IMR-90 (cell line): Measurements from ENCODE around the gene MPZ. TPM values are rescaled to one million over a fixed set of nuclear protein-coding genes. Genes with fewer than 3 reads are reported as not detected.

Experiments
- ATAC-seq: fragments of 200-7000 bp; cut with Tn5 transposase; 2 replicates; pipeline ENCODE4 v1.9.1; 2020; ENCODE audit warnings: low read depth, mild to moderate bottlenecking, moderate library complexity
- BruUV-seq: library from RNA; stranded (reverse); fragments of 400-500 nt; replicated peaks from 2 replicates; lab custom pipeline; 2021; lab: Mats Ljungman, UMichigan
- CTCF ChIA-PET: fragments of 300-600 bp; formaldehyde crosslinking; extraction: SDS; loops from one replicate; lab custom pipeline; 2021; ENCODE audit warnings: antibody characterized with exemption; lab: Yijun Ruan, JAX
- POLR2A ChIA-PET: fragments of 300-600 bp; sonication (Branson Sonifier 250); formaldehyde crosslinking; loops from one replicate; lab custom pipeline; 2022; ENCODE audit warnings: antibody characterized with exemption; ENCODE audit not compliant: unreplicated experiment; lab: Charles Lee
- DNase-seq: peaks from one replicate; pipeline ENCODE4 v3.0.0; 2013
- H2AFZ ChIP-seq: replicated peaks from 2 replicates; pipeline ENCODE3; 2013; ENCODE audit warnings: low read length, mild to moderate bottlenecking; ENCODE audit not compliant: poor library complexity
- H2AK5ac ChIP-seq: 2 replicates; pipeline ENCODE4 v1.6.1; 2013; ENCODE audit warnings: low read depth, low read length, inconsistent platforms
- H2AK9ac ChIP-seq: replicated peaks from 2 replicates; pipeline ENCODE3; 2013; ENCODE audit warnings: mild to moderate bottlenecking, low read depth, low read length, moderate library complexity; ENCODE audit not compliant: poor library complexity
- H2BK120ac ChIP-seq: 2 replicates; pipeline ENCODE4 v1.6.1; 2013; ENCODE audit warnings: low read depth, low read length, inconsistent platforms
- H2BK15ac ChIP-seq: 3 replicates; pipeline ENCODE4 v1.6.1; 2013; ENCODE audit warnings: low read depth, low read length, inconsistent platforms
- H2BK20ac ChIP-seq: 2 replicates; pipeline ENCODE4 v1.6.1; 2013; ENCODE audit warnings: low read depth, mild to moderate bottlenecking, inconsistent platforms, low read length, moderate library complexity
- H2BK5ac ChIP-seq: 2 replicates; pipeline ENCODE4 v1.6.1; 2013; ENCODE audit warnings: mild to moderate bottlenecking, low read depth, low read length, inconsistent platforms; ENCODE audit not compliant: poor library complexity, severe bottlenecking
- H3K14ac ChIP-seq: replicated peaks from 2 replicates; pipeline ENCODE4 v1.6.1; 2013; ENCODE audit warnings: low read depth, low read length, inconsistent platforms
- H3K18ac ChIP-seq: 2 replicates; pipeline ENCODE4 v1.6.1; 2013; ENCODE audit warnings: low read depth, low read length, control low read depth
- H3K23ac ChIP-seq: 2 replicates; pipeline ENCODE4 v1.6.1; 2013; ENCODE audit warnings: low read depth, low read length, inconsistent platforms
- H3K27ac ChIP-seq: 2 replicates; pipeline ENCODE4 v1.5.1; 2013; ENCODE audit warnings: mild to moderate bottlenecking, control low read depth, low read length; ENCODE audit not compliant: insufficient read depth
- H3K27me3 ChIP-seq: 2 replicates; pipeline ENCODE4 v1.6.1; 2013; ENCODE audit warnings: low read length; ENCODE audit not compliant: control insufficient read depth, insufficient read depth
- H3K36me3 ChIP-seq: 2 replicates; pipeline ENCODE4 v1.6.1; 2013; ENCODE audit warnings: low read length, mixed read lengths; ENCODE audit not compliant: control insufficient read depth, insufficient read depth
- H3K4ac ChIP-seq: 2 replicates; pipeline ENCODE4 v1.6.1; 2013; ENCODE audit warnings: low read depth, low read length, inconsistent platforms
- H3K4me1 ChIP-seq: 2 replicates; pipeline ENCODE4 v1.6.1; 2013; ENCODE audit warnings: low read length, mixed read lengths; ENCODE audit not compliant: control insufficient read depth, insufficient read depth
- H3K4me2 ChIP-seq: 2 replicates; pipeline ENCODE4 v1.6.1; 2013; ENCODE audit warnings: low read depth, mild to moderate bottlenecking, control low read depth, low read length, moderate library complexity
- H3K4me3 ChIP-seq: 2 replicates; pipeline ENCODE4 v1.5.1; 2013; ENCODE audit warnings: low read depth, mild to moderate bottlenecking, control low read depth, low read length, moderate library complexity; ENCODE audit not compliant: insufficient read depth
- H3K56ac ChIP-seq: 2 replicates; pipeline ENCODE4 v1.6.1; 2013; ENCODE audit warnings: low read length, inconsistent platforms; ENCODE audit not compliant: insufficient read depth; ENCODE audit errors: extremely low read depth
- H3K79me1 ChIP-seq, 2 experiments: 2 replicates each; pipeline ENCODE4 v1.6.1; 2013; ENCODE audit warnings: low read length in 2 of 2, inconsistent platforms in 1 of 2, low read depth in 1 of 2
- H3K9ac ChIP-seq: 2 replicates; pipeline ENCODE4 v1.6.1; 2013; ENCODE audit warnings: low read depth, low read length, control low read depth
- H3K9me1 ChIP-seq: 2 replicates; pipeline ENCODE4 v1.6.1; 2013; ENCODE audit warnings: low read length, inconsistent platforms; ENCODE audit not compliant: insufficient read depth
- H3K9me3 ChIP-seq: 2 replicates; pipeline ENCODE4 v1.6.1; 2013; ENCODE audit warnings: low read length; ENCODE audit not compliant: control insufficient read depth, insufficient read depth
- H4K20me1 ChIP-seq: 2 replicates; pipeline ENCODE4 v1.6.1; 2013; ENCODE audit warnings: low read length, inconsistent platforms; ENCODE audit not compliant: insufficient read depth
- H4K5ac ChIP-seq: 2 replicates; pipeline ENCODE4 v1.6.1; 2013; ENCODE audit warnings: mild to moderate bottlenecking, low read depth, low read length, control low read depth
- H4K8ac ChIP-seq, 2 experiments: 2 replicates each; pipeline ENCODE4 v1.6.1; 2013; ENCODE audit warnings: low read depth in 2 of 2, low read length in 2 of 2, control low read depth in 1 of 2, inconsistent platforms in 1 of 2
- H4K91ac ChIP-seq: 2 replicates; pipeline ENCODE4 v1.6.1; 2013; ENCODE audit warnings: low read depth, low read length, inconsistent platforms; ENCODE audit not compliant: insufficient read depth
- CEBPB ChIP-seq: IDR thresholded peaks from 2 replicates; pipeline ENCODE4 v1.6.1; 2012; ENCODE audit warnings: low read depth, low read length, improper control_type of control experiment
- RFX5 ChIP-seq: IDR thresholded peaks from 2 replicates; pipeline ENCODE4 v1.8.0; 2012; ENCODE audit warnings: low read depth, mild to moderate bottlenecking, low read length, moderate library complexity
- WGBS, 2 experiments: methylation state at CpG; one replicate each; pipeline versions ENCODE4 v1.1.5 to v1.1.7; 2013; ENCODE audit warnings: missing lambda C conversion rate in 2 of 2; ENCODE audit not compliant: insufficient read length in 1 of 2; ENCODE audit errors: extremely low coverage in 2 of 2; 5-methylcytosine and 5-hydroxymethylcytosine counted together
- dilution Hi-C: fragments of 300-500 bp; cut with HindIII; formaldehyde crosslinking; loops from one replicate; pipeline ENCODE4 v1.14.3; 2018; ENCODE audit warnings: low sequenced_read_pairs; ENCODE audit not compliant: unreplicated experiment
- in situ Hi-C: fragments of 300-500 bp; cut with MboI; formaldehyde crosslinking; loops from 3 replicates; pipeline ENCODE4 v1.14.3; 2019; ENCODE audit warnings: low sequenced_read_pairs, inconsistent platforms, mixed read lengths
- intact Hi-C: fragments of 100-400 bp; cut with micrococcal nuclease; formaldehyde crosslinking; loops from 2 replicates; pipeline ENCODE4 v1.10.0; 2022
- polyA plus RNA-seq, 3 experiments: library from polyadenylated mRNA; depleted of rRNA; stranded (reverse); fragments of >200 nt; gene quantifications; 2 replicates each; pipeline ENCODE4 v1.2.3, GENCODE V29; 2012; ENCODE audit warnings: low replicate concordance in 1 of 3
- total RNA-seq: library from RNA; depleted of rRNA; stranded (reverse); fragments of >200 nt; gene quantifications from 2 replicates; pipeline ENCODE4 v1.2.3, GENCODE V29; 2012

MPZ gene
- total and polyA plus RNA-seq, 2 of the 4 experiments (the other 2 are of a cell fraction): 0.18 to 0.96 TPM

DNA sequence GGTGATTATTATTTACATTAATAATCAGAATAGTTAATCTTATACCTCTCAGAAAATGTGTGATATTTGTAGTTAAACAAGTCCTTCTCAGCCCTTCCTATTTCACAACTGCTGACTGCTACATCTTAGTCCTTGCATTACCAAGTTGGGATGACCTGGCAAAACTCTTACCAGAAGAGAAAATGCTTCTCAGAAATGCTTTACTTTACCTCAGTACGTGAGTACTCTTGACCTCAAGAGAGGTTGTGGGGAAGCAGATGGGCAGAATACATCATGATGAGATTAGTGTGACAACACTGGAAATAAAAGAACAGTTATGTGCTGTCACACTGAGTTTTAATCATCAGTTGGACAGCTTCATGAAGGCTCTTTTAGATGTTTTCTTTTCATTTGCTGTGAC, 41.7 kb upstream of the MPZ start:
- WGBS, 2 experiments: no CpG with 5 or more reads among the region's 1 CpG

More for the DNA sequence above, 41.7 kb upstream of the MPZ start:
- H2BK5ac ChIP-seq: no peak overlapping the region
- H3K79me1 ChIP-seq: 0 out of 4 replicates have a peak, but pooled peaks cover 3 to 4% of the 10 kb centered on the region in 2 experiments
- H4K91ac ChIP-seq: no peak overlapping the region
- no peak overlapping the region for H2AFZ ChIP-seq
- no peak overlapping the region for H2BK20ac ChIP-seq
- H2BK120ac ChIP-seq: no peak overlapping the region
- H4K8ac ChIP-seq: no peak overlapping the region
- H2BK15ac ChIP-seq: no peak overlapping the region
- H3K23ac ChIP-seq: no peak overlapping the region
- dilution Hi-C loops: no loop called here
- H3K18ac ChIP-seq: no peak overlapping the region
- H3K4ac ChIP-seq: no peak overlapping the region
- peaks cover 3% of the 10 kb centered on the region for H3K36me3 ChIP-seq
- no TSS peak for BruUV-seq
- ATAC-seq: no peak
- peak; percentile 4 for DNase-seq
- no peak overlapping the region for H4K5ac ChIP-seq
- H2AK9ac ChIP-seq: no peak overlapping the region
- H3K14ac ChIP-seq: no peak overlapping the region
- H3K9ac ChIP-seq: no peak overlapping the region
- H3K27me3 ChIP-seq: no peaks in the 10 kb centered on the region
- TF ChIP-seq RFX5: no peak
- no peak for TF ChIP-seq CEBPB
- CTCF ChIA-PET: no interaction called here
- H4K20me1 ChIP-seq: no peaks in the 10 kb centered on the region
- no peaks in the 10 kb centered on the region for H3K9me3 ChIP-seq
- no peak overlapping the region for H3K27ac ChIP-seq
- no peak overlapping the region for H3K4me2 ChIP-seq
- H3K9me1 ChIP-seq: no peaks in the 10 kb centered on the region
- no peak overlapping the region for H3K4me3 ChIP-seq
- intact Hi-C loops: no loop called here
- H2AK5ac ChIP-seq: no peak overlapping the region
- no peaks in the 10 kb centered on the region for H3K4me1 ChIP-seq
- no peak overlapping the region for H3K56ac ChIP-seq
- in situ Hi-C loops: no loop called here
- POLR2A ChIA-PET: no interaction called here
